Coronary artery (tissue), 2 donors: Measurements from ENCODE around the gene FBXL20.

Experiments
- DNase-seq: peaks from one replicate; pipeline ENCODE4 v3.0.0-alpha.2; 2017; ENCODE audit warnings: low spot score
- H3K27ac ChIP-seq, 2 donors: fragments of 200-600 bp; sonication (generic); one replicate each; pipeline ENCODE4 v1.5.1; 2016 to 2019
- H3K4me3 ChIP-seq: fragments of 200-600 bp; sonication (generic); 2 replicates; pipeline ENCODE4 v1.5.1; 2016; ENCODE audit warnings: mild to moderate bottlenecking, moderate library complexity
- CTCF ChIP-seq: fragments of 200-600 bp; sonication (generic); IDR thresholded peaks from one replicate; pipeline ENCODE4 v1.5.1; 2019; ENCODE audit warnings: antibody characterized with exemption

FBXL20 gene

GRCh38 chr17:39210093-39210434 is 191.4 kb downstream of the FBXL20 start:
- Histone ChIP-seq H3K27ac (peak overlapping the region; percentile 15 to 68), H3K4me3 (peak overlapping the region; percentile 71)
- TF ChIP-seq CTCF: no peak
- DNase-seq: no peak

- DNase-seq: no peak
- peak overlapping the region; percentile 71 for H3K4me3 ChIP-seq
- TF ChIP-seq CTCF: no peak
- H3K27ac ChIP-seq: peak overlapping the region; percentile 15 to 68
Observed at GRCh38 chr17:39209317-39210092, 191.9 kb downstream of the FBXL20 start.

- Histone ChIP-seq H3K4me3 (peak overlapping the region; percentile 71), H3K27ac (peak overlapping the region in 1 of 2 donors; percentile 68)
- DNase-seq: no peak
- no peak for TF ChIP-seq CTCF
Observed at GRCh38 chr17:39208893-39209292, 192.5 kb downstream of the FBXL20 start.

GRCh38 chr17:39208136-39208535 is 193.3 kb downstream of the FBXL20 start:
- Histone ChIP-seq H3K27ac (peak overlapping the region in 1 of 2 donors; percentile 68), H3K4me3 (no peak overlapping the region)
- DNase-seq: no peak
- no peak for TF ChIP-seq CTCF

- no peak for TF ChIP-seq CTCF
- no peak for DNase-seq
- Histone ChIP-seq H3K27ac (no peak overlapping the region), H3K4me3 (no peak overlapping the region)
Observed at GRCh38 chr17:39205112-39205526, 196.3 kb downstream of the FBXL20 start.

GRCh38 chr17:39204245-39204644 is 197.2 kb downstream of the FBXL20 start:
- Histone ChIP-seq H3K4me3 (no peak overlapping the region), H3K27ac (no peak overlapping the region)
- no peak for TF ChIP-seq CTCF
- DNase-seq: no peak
